HG03378 (cell line): ENCODE results near the gene USP32.
"Not testable (repeated sequence)": the region's sequence is repeated elsewhere in the genome, so short reads cannot be mapped to it uniquely, and the experiment has no call there.

Experiments
- ATAC-seq: cut with Tn5 transposase; IDR thresholded peaks from one replicate; pipeline ENCODE4 v1.9.1; 2021; ENCODE audit warnings: mild to moderate bottlenecking, moderate library complexity; ENCODE audit not compliant: unreplicated experiment

USP32 gene

GRCh38 chr17:60247836-60248461 is 144.0 kb downstream of the USP32 start:
- no peak for ATAC-seq

GRCh38 chr17:60244656-60245055 is 147.3 kb downstream of the USP32 start:
- no peak for ATAC-seq

- ATAC-seq: no peak
Observed at GRCh38 chr17:60240290-60240689, 151.6 kb downstream of the USP32 start.

- ATAC-seq: no peak
Observed at GRCh38 chr17:60231691-60232090, 160.2 kb downstream of the USP32 start.

- ATAC-seq: no peak
Observed at GRCh38 chr17:60231234-60231633, 160.7 kb downstream of the USP32 start.

- ATAC-seq: no peak
Observed at GRCh38 chr17:60230358-60230757, 161.6 kb downstream of the USP32 start.

- no peak for ATAC-seq
Observed at GRCh38 chr17:60229188-60229802, 162.6 kb downstream of the USP32 start.

- not testable (repeated sequence) for ATAC-seq
Observed at GRCh38 chr17:60227276-60227675, 164.7 kb downstream of the USP32 start.

GRCh38 chr17:60224064-60224463 is 167.9 kb downstream of the USP32 start:
- ATAC-seq: no peak

- no peak for ATAC-seq
Observed at GRCh38 chr17:60223456-60223855, 168.5 kb downstream of the USP32 start.

- ATAC-seq: not testable (repeated sequence)
Observed at GRCh38 chr17:60218774-60219173, 173.2 kb downstream of the USP32 start.

GRCh38 chr17:60215895-60216294 is 176.0 kb downstream of the USP32 start:
- ATAC-seq: not testable (repeated sequence)

GRCh38 chr17:60211282-60211681 is 180.7 kb downstream of the USP32 start:
- not testable (repeated sequence) for ATAC-seq

- ATAC-seq: not testable (repeated sequence)
Observed at GRCh38 chr17:60208302-60208701, 183.6 kb downstream of the USP32 start.

GRCh38 chr17:60205782-60206181 is 186.2 kb downstream of the USP32 start:
- ATAC-seq: not testable (repeated sequence)

- not testable (repeated sequence) for ATAC-seq
Observed at GRCh38 chr17:60198630-60199029, 193.3 kb downstream of the USP32 start.

- not testable (repeated sequence) for ATAC-seq
Observed at GRCh38 chr17:60194141-60194540, 197.8 kb downstream of the USP32 start.

- ATAC-seq: no peak
Observed at GRCh38 chr17:60193482-60193881, 198.5 kb downstream of the USP32 start.

- ATAC-seq: not testable (repeated sequence)
Observed at GRCh38 chr17:60193032-60193431, 198.9 kb downstream of the USP32 start.

- ATAC-seq: not testable (repeated sequence)
Observed at GRCh38 chr17:60190032-60190431, 201.9 kb downstream of the USP32 start.

- ATAC-seq: no peak
Observed at GRCh38 chr17:60188759-60189158, 203.2 kb downstream of the USP32 start.
